Measurements from ENCODE around the gene IGFN1. TPM values are rescaled to one million over a fixed set of nuclear protein-coding genes. Genes with fewer than 3 reads are reported as not detected.

IGFN1 gene
- total and polyA plus RNA-seq, 2 of the 4 experiments (the other 2 are of a cell fraction), result 0.05 TPM; not detected in 1

GRCh38 chr1:201183753-201184152, 6.9 kb upstream of the IGFN1 start:
- H3K27ac ChIP-seq (ENCODE audit: insufficient read depth, low read length), result no peak overlapping the region
- ChIA-PET POLR2A (ENCODE audit: unreplicated experiment) (no interaction called here), CTCF (interaction anchor here (0.7 kb wide), 1 partner anchor 39 kb away, joined by 3 read pairs; no protein-coding TSS in a partner anchor)
- H2BK5ac ChIP-seq (ENCODE audit: low read depth, low read length, poor library complexity, severe bottlenecking), result no peak overlapping the region
- no TSS peak for BruUV-seq (replicated peaks)
- H3K79me1 ChIP-seq (ENCODE audit: low read depth in 1 of 2, low read length in 2 of 2), result no peaks in the 10 kb centered on the region
- H2AFZ ChIP-seq (replicated peaks; ENCODE audit: low read length, poor library complexity), result no peak overlapping the region
- H3K9me1 ChIP-seq (ENCODE audit: insufficient read depth, low read length), result peaks cover 10% of the 10 kb centered on the region; the same call in 1 of the 2 replicates
- H2BK15ac ChIP-seq (ENCODE audit: low read depth, low read length), result no peak overlapping the region; the same call in 2 of the 3 replicates
- H3K9me3 ChIP-seq (ENCODE audit: control insufficient read depth, insufficient read depth, low read length), result peaks cover 7% of the 10 kb centered on the region
- no peak overlapping the region for H3K14ac ChIP-seq (replicated peaks; ENCODE audit: low read depth, low read length)
- intact Hi-C loops (cut with micrococcal nuclease) (loop anchor here (2.0 to 10.0 kb wide), 2 partner anchors 39 to 99 kb away; no protein-coding TSS in a partner anchor), in situ Hi-C loops (cut with MboI; ENCODE audit: low sequenced_read_pairs) (no loop called here), dilution Hi-C loops (cut with HindIII; ENCODE audit: low sequenced_read_pairs, unreplicated experiment) (no loop called here)
- H3K18ac ChIP-seq (ENCODE audit: low read depth, low read length), result no peak overlapping the region
- no peaks in the 10 kb centered on the region for H4K20me1 ChIP-seq (ENCODE audit: insufficient read depth, low read length)
- H4K8ac ChIP-seq (ENCODE audit: low read depth in 2 of 2, low read length in 2 of 2), result no peak overlapping the region
- no peak overlapping the region for H4K5ac ChIP-seq (ENCODE audit: low read depth, low read length)
- no peak overlapping the region for H3K56ac ChIP-seq (ENCODE audit: extremely low read depth, insufficient read depth, low read length)
- H2BK120ac ChIP-seq (ENCODE audit: low read depth, low read length), result no peak overlapping the region
- H3K36me3 ChIP-seq (ENCODE audit: control insufficient read depth, insufficient read depth, low read length), result no peaks in the 10 kb centered on the region
- DNase-seq (no peak), ATAC-seq (ENCODE audit: low read depth) (no peak)
- no peak overlapping the region for H3K9ac ChIP-seq (ENCODE audit: low read depth, low read length)
- H3K4me1 ChIP-seq (ENCODE audit: control insufficient read depth, insufficient read depth, low read length), result peaks cover 5% of the 10 kb centered on the region
- no peak overlapping the region for H2BK20ac ChIP-seq (ENCODE audit: low read depth, low read length)
- no peak overlapping the region for H3K23ac ChIP-seq (ENCODE audit: low read depth, low read length)
- no peak overlapping the region for H4K91ac ChIP-seq (ENCODE audit: insufficient read depth, low read depth, low read length)
- H2AK9ac ChIP-seq (replicated peaks; ENCODE audit: low read depth, low read length, poor library complexity), result no peak overlapping the region
- no peak overlapping the region for H2AK5ac ChIP-seq (ENCODE audit: low read depth, low read length)
- TF ChIP-seq RFX5 (IDR thresholded peaks at IDR 0.05; ENCODE audit: low read depth, low read length) (no peak), CEBPB (IDR thresholded peaks at IDR 0.05; ENCODE audit: low read depth, low read length) (no peak), RCOR1 (IDR thresholded peaks at IDR 0.05; ENCODE audit: insufficient replicate concordance, low read length) (no peak), CHD1 (IDR thresholded peaks at IDR 0.05; ENCODE audit: low read depth, low read length) (no peak), BHLHE40 (IDR thresholded peaks at IDR 0.05; ENCODE audit: low read depth, low read length) (no peak), NFE2L2 (IDR thresholded peaks at IDR 0.05; ENCODE audit: low read depth, low read length) (no peak), POLR2A (IDR thresholded peaks at IDR 0.05; ENCODE audit: low read depth, low read length) (no peak)
- no peak overlapping the region for H3K4me2 ChIP-seq (ENCODE audit: low read depth, low read length)
- no peak overlapping the region for H3K4me3 ChIP-seq (ENCODE audit: insufficient read depth, low read depth, low read length)
- WGBS, 2 experiments (ENCODE audit: extremely low coverage in 2 of 2, insufficient read length in 1 of 2), result no CpG with 5 or more reads among the region's 5 CpGs
- H3K4ac ChIP-seq (ENCODE audit: low read depth, low read length), result no peak overlapping the region
- peaks cover 15% of the 10 kb centered on the region for H3K27me3 ChIP-seq (ENCODE audit: control insufficient read depth, insufficient read depth, low read length)
